RCC 7860 (cell line): Measurements from ENCODE around the gene LZTR1.
"Not testable (repeated sequence)": the region's sequence is repeated elsewhere in the genome, so short reads cannot be mapped to it uniquely, and the experiment has no call there.

Source experiments
- DNase-seq: peaks from one replicate; pipeline ENCODE4 v3.0.0-alpha.2; 2015; ENCODE audit warnings: low spot score
- FAIRE-seq: peaks from 2 replicates; lab custom pipeline; 2012; peaks lifted over from hg19 to GRCh38; lab: Jason Lieb, UNC

Gene LZTR1

DNA sequence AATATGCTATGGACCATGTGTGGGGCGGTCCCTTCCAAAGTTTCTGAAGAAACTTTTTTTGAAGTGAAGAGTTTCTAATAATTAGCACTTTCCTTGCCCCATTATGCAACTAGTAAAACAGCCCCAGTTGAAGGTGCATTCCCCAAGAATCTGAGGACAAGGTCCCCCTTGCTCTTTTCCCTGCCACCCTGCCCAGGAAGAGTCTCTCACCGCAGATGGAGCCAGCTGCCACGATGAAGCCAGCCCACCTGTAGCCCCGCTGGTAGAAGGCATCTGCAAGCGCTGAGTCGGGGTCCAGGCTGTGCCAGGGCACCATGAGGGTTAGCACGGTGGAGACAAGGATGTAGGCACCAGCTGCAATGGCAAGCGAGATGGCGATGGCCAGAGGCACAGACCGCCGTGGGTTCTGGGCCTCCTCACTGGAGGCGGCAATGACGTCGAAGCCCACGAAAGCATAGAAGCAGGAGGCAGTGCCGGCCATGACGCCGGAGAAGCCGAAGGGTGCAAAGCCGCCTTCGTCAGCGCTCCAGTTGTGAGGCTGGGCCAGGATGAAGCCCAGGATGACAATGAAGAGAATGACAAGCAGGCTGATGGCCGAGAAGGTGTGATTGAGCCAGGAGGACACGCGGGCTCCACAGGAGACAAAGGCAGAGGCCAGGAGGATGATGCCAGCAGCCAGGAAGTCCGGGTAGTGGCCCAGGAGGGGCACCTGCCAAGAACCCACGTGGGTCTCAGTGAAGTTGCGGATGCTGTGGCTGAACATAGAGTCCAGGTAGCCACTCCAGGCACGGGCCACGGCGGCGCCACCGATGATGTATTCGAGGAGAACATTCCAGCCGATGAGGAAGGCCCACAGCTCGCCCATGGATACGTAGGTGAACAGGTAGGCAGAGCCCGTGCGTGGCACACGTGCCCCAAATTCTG, 48.8 kb downstream of the LZTR1 start:
- FAIRE-seq (no peak), DNase-seq (no peak)

DNA sequence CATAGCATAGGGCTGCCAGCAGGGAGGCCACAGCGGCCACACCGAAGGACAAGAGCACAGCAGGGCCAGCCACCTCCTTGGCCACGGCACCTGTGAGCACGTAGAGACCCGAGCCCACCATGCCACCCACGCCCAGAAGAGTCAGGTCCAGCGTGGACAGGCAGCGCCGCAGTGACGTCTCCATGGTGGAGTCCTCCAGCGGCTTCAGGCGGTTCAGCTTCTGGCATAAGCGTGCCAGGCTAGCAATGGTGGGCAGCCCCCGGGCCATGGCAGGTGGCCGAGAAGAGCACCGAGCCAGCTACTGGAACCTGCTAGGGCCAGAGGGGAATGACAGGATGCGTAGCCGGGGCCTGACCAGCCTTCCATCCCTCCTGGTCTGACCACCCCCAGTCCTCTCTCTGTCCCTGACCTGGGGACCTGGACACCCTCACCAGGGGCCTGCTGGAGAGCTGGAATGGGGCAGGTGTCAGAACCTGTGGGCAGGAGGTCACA, 49.5 kb downstream of the LZTR1 start:
- FAIRE-seq (no peak), DNase-seq (no peak)

DNA sequence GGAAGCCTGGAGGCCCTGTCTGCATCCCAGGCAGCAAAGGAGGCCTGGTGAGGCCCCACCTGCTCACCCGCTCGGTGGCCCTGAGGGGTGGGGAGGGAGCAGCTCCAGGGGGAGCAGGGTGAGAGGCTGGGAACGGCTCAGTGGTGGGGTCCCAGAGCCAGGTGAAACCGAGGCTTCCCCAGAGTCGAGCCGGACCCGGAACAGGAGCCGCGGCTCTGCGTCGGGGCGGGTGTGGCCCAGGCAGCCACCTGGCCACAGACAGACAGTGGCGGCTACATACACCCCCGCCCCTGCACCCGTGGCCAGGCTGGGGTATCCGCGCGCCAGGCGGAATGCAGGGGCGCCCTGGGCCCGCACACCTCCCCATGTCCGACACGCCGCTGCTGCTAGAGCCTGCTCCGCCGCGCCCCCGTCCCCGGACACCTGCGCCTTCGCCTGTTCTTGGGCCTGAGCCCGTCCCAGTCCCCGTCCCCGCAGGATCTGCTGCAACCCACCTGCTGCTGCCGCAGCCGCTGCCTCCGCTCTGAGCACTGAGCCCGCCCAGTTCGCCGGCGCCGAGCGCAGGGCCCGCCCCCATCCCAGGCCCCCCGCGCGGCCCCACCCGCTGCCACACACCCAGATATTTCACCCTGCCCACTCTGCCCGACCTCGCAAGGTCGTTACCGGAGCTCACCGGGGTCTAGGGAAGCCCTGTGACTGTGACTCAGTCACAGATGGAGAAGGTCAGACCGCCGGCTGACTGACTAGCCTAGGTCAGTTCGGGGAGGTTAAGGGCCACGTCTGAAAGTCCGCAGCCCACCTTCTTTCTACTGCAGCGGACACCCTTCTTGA, 50.2 kb downstream of the LZTR1 start, which contains the start of gene SLC7A4:
Gene SLC7A4, minus strand, starts transcription at position 525 of the 831 bp plus-strand sequence. CDS start 749 bp downstream, outside the sequence.
- FAIRE-seq (no peak), DNase-seq (no peak)

DNA sequence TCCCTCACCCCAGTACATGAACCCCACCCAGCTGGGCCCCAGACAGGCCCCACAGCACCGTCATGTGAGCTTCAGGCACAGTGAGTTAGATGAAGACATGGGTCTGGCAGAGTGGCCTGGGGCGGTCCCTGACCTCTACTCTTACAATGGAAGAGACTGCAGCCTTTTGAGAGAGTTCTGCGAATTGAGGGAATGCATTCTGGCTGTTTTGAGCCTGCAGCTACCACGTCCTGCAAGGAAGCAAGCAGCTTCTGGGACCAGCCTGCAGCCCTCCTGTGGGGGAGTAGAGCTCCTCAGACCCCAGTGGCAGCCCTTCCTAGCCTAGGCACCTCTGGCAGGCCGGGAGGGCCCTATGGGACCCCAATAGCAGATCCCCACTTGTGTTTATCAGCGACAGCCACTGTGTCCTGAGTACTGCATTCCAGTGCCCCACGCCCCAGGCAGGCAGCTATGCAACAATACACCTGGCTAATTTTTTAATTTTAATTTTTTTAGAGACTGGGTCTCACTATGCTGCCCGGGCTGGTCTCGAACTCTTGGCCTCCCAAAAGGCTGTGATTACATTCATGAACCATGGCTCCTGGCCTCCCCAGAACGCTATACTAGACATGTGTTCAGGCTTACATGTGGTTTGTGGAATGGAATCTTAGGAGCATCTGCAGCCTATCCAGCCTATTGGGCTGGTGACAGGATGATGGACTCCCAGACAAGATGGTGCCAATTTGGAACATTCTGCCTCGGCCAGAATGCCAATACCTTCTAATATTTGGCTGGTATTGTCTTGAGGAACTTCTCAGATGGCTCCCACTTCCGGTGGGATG, 51.0 kb downstream of the LZTR1 start:
- FAIRE-seq, result no peak
- DNase-seq, result no peak

DNA sequence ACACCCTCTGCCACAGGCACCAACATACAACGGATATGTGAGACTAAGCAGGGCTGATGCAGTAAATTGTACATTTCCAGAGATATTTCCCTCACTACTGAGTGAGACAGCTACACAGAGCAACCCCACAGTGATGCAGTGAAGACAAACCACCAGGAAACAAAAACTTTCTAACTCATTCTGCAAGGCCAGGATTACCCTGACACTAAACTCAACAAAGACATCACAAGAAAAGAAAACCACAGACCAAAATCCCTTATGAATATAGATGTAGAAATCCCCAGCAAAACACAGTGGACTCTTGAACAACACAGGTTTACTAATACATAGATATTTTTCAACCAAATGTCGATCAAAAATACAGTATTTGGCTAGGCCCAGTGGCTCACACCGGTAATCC, 51.8 kb downstream of the LZTR1 start:
- FAIRE-seq (no peak), DNase-seq (no peak)

DNA sequence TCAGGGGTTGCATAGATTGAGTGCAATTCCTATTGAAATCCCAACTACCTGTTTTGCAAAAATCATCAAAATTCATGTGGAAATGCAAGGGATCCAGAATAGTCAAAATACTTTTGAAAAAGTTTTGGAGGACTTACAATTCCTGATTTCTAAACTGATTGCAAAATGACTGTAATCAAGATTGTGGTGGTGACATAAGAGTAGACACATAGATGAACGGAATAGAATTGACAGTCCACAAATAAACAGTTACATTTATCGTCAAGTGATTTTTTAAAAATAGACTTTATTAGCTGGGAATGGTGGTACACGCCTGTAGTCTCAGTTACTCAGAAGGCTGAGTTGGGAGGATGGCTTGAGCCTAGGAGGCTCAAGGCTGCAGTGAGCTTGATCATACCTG, 52.9 kb downstream of the LZTR1 start:
- FAIRE-seq, result no peak
- DNase-seq, result no peak

DNA sequence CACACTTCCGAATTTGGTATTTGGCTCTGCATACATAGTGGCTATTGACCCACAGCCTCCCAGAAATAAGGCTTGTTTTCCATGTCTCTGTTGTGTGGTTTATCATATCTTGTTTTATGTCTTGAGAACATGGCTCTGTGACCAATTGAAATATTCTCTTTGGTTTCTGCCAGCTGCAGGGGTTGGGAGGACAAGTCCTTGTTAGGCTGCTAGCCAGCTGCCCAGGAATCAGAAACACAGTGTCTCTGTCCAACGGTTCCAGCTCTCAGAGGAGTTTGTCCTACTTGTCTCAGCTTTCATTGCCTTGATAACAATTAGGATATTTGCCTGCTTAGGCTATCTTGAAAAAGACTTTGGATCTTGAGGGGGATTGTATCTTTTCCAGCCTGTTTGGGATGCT, 56.3 kb downstream of the LZTR1 start:
- DNase-seq (no peak), FAIRE-seq (no peak)

DNA sequence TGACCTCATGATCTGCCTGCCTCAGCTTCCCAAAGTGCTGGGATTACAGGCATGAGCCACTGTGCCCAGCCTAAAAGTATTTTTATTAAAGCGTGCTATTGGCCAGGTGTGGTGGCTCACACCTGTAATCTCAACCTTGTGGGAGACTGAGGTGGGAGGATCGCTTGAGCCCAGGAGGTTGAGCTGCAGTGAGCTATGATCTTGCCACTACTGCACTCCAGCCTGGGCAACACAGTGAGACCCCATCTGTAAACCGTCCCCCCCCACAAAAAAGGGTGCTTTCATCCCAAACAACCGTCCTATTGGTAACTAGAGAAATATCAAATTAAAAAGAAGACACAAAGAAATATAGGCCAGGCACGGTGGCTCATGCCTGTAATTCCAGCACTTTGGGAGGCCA, 57.1 kb downstream of the LZTR1 start:
- not testable (repeated sequence) for DNase-seq, FAIRE-seq

DNA sequence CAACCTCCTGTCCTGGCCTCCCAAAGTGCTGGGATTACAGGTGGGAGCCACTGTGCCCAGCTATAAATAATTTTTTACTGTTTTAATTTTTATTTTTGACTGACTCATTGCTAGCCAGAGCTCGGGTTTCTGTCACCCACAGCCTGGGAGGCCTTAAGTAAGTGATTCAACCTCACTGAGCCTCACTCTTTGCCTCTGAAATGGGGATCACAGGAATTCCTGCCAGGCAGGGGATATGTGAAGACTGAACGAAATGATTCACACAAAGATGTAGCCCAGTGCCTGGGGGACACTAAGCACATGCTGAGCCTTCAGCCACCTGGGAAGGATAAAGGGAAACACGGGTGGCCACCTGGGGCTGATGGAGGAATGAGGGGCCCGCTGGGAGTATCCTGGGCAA, 59.8 kb downstream of the LZTR1 start:
- DNase-seq, result no peak
- FAIRE-seq, result no peak

DNA sequence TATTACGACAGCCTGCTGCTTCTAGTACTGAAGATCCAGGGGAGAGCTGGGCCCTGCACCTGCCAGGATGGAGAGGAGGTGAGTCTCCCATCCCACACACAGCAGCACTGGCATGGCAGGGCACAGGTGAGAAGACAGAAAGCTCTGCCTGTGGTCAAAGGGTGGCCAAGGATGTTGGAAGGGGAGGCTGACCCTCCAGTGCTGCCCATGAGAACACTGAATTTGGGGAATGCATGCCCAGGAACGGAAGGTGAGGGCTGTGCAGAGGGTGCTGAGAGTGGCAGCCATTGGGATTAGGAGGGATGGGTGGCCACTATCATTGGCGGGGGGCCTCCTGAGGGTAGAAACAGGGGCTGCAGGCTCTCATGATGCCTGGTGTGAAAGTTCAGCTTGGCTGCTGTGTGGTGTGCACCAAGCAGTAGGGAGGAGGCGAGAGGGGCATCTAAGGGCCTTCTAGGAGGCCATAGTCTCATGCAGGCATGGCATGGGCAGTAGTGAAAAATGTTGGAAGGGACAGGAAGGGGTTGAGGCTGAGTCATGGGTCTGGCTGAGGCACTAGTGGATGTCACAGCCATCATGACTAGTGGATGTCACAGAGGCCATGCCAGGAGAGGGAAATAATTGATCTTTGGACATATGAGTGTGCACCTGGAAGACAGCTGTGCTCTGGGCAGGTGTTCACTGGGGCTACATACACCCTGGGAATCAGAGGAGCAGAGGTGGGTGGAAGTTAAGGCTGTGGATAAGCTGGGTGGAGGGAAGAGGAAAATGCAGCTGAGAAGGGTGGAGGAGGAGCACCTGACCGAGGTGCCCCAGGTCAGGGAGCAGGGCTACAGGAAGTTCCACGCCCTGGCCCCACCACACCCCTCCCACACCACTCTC, 61.1 kb downstream of the LZTR1 start:
- DNase-seq (peak; percentile 30), FAIRE-seq (no peak)

DNA sequence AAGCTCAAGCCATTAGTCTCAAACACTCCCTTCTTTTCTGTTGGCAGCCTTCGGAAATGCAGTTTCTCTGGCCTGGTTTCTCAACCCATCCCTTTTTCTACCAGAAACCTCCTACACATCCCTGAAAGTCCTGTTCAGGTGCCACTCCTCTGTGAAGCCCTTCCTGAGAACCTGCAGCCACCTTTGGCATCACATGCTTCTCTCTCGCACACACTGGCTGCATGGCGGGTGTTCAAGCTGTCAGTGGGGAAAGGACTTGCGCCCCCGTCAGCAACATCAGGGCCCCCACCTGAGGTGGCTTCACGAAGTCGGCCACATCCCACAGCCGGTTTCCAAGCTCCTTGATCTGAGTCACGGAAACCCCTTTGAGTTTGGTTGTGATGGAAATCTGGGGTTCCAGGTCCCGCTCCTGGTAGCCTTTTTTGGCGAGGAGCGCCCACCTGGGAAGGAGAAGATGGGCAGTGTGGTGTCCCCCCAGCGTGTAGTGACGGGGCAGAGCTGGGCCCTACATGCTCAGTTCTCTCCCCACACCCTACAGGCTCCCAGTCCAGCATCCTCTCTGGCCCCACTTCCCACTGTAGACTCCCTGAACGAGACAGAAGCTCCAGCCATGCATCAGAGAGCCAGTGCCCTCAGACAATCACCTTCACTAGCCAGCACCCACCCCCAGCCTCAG, 61.9 kb downstream of the LZTR1 start:
- no peak for DNase-seq

DNA sequence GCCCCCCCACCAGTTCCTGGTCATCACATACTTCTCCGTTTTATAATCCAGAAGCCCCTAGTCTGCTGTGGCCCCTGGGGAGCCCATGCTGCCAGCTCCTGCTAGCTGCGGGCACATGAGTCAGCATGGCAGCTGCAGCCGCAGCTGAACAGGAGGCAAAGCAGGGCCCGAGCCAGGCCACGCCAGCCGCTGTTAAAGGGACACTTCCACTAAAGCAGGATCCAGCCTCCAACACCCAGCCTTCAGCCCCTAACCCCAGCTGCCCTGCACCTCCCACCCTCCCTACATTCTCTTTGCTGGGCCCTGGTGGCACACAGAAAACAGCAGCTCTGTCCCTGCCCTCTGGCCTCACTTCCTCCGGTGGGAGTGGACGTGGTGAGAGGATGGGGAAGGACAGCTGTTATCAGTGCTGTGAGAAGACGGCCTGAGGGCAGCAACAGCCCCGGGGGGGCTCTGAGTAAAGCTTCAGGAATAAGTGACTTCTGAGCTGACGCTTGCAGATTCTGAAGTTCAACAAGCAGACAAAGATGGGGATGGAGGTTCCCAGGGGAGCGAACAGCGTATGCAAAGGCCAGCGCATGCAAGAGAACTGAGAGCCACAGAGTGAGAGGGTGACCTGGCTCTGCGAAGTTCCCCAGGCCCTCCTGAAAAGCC, 63.0 kb downstream of the LZTR1 start:
- FAIRE-seq (no peak), DNase-seq (peak; percentile 11)

More for the DNA sequence above, 61.9 kb downstream of the LZTR1 start:
- no peak for FAIRE-seq

DNA sequence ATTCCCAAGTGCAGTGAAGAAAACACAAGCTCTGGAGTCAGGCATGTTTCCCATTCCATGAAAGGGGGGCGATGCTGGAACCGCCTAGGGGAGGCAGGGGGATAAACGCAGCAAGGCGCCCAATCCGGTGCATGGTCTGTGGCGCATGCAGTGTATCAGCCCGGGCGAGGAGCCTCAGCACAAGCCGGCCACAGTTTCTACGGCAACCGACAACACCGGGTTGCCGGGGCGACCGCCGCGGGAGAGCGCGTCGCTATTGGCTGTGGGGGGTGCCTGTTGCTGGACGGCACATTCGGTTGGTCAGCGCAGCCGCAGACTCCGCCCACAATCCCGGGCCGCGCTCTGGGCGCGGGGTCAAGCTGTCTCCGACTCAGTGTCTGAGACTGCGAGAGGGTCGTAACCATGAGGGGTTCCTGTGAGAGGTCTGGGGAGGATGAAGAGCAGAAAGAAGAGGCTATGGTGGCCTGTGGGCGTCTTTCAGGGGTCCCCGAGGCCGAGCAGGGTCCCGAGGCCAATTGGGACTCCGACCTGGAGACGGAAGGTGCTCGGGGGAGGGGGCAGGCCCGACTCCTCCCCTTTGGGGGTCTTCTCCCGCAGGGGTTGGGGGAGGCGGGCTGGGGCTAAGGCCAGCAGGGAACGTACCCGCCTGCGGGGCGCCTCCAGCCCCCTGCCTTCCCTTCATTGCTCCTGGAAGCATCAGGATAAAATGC, 63.6 kb downstream of the LZTR1 start, which contains the start of gene LRRC74B:
Gene LRRC74B, plus strand, starts transcription at position 362 of the 710 bp plus-strand sequence. Its CDS starts 41 bp downstream, at position 403.
- FAIRE-seq, result no peak
- DNase-seq, result peak; percentile 73

DNA sequence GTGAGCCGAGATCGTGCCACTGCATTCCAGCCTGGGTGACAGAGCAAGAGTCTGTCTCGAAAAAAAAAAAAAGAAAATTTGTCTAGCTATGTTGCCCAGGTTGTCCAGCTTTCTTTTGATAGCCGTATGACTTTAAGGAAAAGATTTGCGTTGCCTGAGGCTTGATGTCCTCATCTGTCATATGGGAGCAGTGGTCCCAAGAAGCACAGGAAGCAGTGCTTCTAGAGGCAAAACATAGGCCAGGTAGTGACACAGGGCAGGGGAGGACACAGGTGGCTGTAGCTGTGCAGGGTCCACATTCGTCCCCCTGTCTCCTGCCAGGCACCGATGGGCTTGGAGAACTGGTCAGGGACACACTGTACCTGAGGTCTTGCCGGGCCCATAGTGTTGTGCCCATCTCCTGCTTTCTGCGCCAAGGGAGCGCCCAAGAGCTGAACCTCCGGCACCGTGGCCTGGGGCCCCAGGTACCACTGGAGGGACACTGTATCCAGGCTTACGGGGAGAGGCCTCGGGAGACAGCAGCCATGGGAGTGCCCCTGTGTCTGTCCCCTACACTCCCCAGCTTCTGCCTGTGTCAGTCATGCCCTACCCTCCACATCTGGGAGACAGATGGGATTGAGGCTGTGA, 65.1 kb downstream of the LZTR1 start:
- no peak for FAIRE-seq
- DNase-seq, result no peak

DNA sequence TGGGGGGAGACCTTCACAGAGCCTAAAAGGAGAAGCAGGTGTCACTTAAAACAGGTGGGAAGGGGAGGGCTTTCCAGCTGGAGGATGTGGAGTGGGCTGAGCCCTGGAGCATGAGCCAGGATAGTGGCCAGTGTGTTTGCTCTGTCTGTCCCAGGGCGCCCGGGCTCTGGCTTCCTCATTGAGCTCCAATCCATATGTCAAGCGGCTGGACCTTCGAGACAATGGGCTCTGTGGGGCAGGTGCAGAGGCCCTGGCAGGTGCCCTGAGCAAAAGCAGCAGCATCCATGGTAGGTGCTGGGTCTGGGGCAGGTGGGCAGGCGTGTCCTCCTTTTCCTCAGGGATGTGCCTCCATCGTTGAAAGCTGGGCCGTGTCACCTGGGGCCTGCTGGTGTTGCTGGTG, 65.6 kb downstream of the LZTR1 start:
- FAIRE-seq, result no peak
- DNase-seq, result no peak

DNA sequence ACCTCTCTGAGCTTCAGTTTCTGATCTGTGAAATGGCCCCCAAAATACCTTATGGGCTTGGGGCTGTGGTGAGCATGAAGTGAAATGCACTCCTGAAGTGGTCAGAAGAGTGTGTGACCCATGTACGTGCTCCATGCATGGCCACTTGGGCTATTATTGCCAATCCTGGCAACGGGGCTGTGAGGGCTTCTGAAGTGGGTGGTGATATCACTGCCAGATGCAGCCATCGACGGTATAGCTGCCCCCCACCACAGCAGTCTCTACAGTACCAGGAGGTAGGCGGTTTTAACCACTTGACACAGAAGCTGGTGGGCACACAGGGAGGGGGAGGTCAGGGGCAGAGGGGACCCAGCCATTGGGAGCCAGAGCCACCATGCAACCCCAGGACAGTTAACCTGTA, 66.4 kb downstream of the LZTR1 start:
- FAIRE-seq, result not testable (repeated sequence)

More for the DNA sequence above, 66.4 kb downstream of the LZTR1 start:
- not testable (repeated sequence) for DNase-seq
